ENCODE measurements around the gene PCK1.

- TF ChIP-seq, protein P1, sequence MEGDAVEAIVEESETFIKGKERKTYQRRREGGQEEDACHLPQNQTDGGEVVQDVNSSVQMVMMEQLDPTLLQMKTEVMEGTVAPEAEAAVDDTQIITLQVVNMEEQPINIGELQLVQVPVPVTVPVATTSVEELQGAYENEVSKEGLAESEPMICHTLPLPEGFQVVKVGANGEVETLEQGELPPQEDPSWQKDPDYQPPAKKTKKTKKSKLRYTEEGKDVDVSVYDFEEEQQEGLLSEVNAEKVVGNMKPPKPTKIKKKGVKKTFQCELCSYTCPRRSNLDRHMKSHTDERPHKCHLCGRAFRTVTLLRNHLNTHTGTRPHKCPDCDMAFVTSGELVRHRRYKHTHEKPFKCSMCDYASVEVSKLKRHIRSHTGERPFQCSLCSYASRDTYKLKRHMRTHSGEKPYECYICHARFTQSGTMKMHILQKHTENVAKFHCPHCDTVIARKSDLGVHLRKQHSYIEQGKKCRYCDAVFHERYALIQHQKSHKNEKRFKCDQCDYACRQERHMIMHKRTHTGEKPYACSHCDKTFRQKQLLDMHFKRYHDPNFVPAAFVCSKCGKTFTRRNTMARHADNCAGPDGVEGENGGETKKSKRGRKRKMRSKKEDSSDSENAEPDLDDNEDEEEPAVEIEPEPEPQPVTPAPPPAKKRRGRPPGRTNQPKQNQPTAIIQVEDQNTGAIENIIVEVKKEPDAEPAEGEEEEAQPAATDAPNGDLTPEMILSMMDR (IDR thresholded peaks at IDR 0.05): no peak
- TF ChIP-seq SIN3A (IDR thresholded peaks at IDR 0.05; ENCODE audit: borderline replicate concordance, insufficient read depth, low read depth, low read length) (no peak), POLR2AphosphoS5 (IDR thresholded peaks at IDR 0.05; ENCODE audit: low read depth, low read length) (no peak), TCF7L2 (IDR thresholded peaks at IDR 0.05; ENCODE audit: low read depth, low read length) (peak; percentile 71; the same call in 1 of the 2 replicates)
- TF ChIP-seq, protein P2, sequence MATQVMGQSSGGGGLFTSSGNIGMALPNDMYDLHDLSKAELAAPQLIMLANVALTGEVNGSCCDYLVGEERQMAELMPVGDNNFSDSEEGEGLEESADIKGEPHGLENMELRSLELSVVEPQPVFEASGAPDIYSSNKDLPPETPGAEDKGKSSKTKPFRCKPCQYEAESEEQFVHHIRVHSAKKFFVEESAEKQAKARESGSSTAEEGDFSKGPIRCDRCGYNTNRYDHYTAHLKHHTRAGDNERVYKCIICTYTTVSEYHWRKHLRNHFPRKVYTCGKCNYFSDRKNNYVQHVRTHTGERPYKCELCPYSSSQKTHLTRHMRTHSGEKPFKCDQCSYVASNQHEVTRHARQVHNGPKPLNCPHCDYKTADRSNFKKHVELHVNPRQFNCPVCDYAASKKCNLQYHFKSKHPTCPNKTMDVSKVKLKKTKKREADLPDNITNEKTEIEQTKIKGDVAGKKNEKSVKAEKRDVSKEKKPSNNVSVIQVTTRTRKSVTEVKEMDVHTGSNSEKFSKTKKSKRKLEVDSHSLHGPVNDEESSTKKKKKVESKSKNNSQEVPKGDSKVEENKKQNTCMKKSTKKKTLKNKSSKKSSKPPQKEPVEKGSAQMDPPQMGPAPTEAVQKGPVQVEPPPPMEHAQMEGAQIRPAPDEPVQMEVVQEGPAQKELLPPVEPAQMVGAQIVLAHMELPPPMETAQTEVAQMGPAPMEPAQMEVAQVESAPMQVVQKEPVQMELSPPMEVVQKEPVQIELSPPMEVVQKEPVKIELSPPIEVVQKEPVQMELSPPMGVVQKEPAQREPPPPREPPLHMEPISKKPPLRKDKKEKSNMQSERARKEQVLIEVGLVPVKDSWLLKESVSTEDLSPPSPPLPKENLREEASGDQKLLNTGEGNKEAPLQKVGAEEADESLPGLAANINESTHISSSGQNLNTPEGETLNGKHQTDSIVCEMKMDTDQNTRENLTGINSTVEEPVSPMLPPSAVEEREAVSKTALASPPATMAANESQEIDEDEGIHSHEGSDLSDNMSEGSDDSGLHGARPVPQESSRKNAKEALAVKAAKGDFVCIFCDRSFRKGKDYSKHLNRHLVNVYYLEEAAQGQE (IDR thresholded peaks at IDR 0.05; ENCODE audit: insufficient read depth in 1 of 2, low read depth in 2 of 2, low read length in 1 of 2): no peak
These were observed 30.5 kb upstream of the PCK1 start for GRCh38 chr20:57530327-57530981.

Data from Panc1 (cell line).